Chondrocyte (in vitro differentiated cells): ENCODE measurements around the gene PAX2. TPM values are rescaled to one million over a fixed set of nuclear protein-coding genes. Genes with fewer than 3 reads are reported as not detected.

Experiments used
- DNase-seq: peaks from one replicate; pipeline ENCODE4 v3.0.0; 2021; ENCODE audit warnings: mixed read lengths, low spot score
- H3K27ac Mint-ChIP-seq: one replicate; pipeline ENCODE4 v1.8.0; 2021; ENCODE audit warnings: mild to moderate bottlenecking, moderate library complexity, mixed read lengths; ENCODE audit not compliant: unreplicated experiment
- H3K27me3 Mint-ChIP-seq: 2 replicates; pipeline ENCODE4 v1.8.0; 2021; ENCODE audit warnings: low read depth, mixed read lengths
- H3K36me3 Mint-ChIP-seq: 2 replicates; pipeline ENCODE4 v1.8.0; 2021; ENCODE audit warnings: low read depth, mixed read lengths
- H3K4me1 Mint-ChIP-seq: 2 replicates; pipeline ENCODE4 v1.8.0; 2021; ENCODE audit warnings: low read depth, mild to moderate bottlenecking, mixed read lengths
- H3K4me3 Mint-ChIP-seq: one replicate; pipeline ENCODE4 v1.8.0; 2021; ENCODE audit warnings: mild to moderate bottlenecking, moderate library complexity, mixed read lengths; ENCODE audit not compliant: unreplicated experiment
- H3K9me3 Mint-ChIP-seq: 2 replicates; pipeline ENCODE4 v1.8.0; 2021; ENCODE audit warnings: low read depth, mixed read lengths
- CTCF ChIP-seq: fragments of 200-600 bp; sonication (generic); IDR thresholded peaks from 2 replicates; pipeline ENCODE4 v1.5.0; 2021; ENCODE audit warnings: antibody characterized with exemption, mild to moderate bottlenecking, moderate library complexity
- total RNA-seq: library from RNA; stranded (reverse); gene quantifications from 3 replicates; pipeline ENCODE4 v1.2.1, GENCODE V29; 2021

Gene PAX2
- total RNA-seq, 1 donor from 2014 or later: 0.62 TPM

GRCh38 chr10:100775386-100775785 lies 30.0 kb downstream of the PAX2 start:
- DNase-seq: no peak
- peaks cover 6% of the 10 kb centered on the region for H3K9me3 Mint-ChIP-seq
- no peak for TF ChIP-seq CTCF
- H3K4me3 Mint-ChIP-seq: no peak overlapping the region
- H3K27ac Mint-ChIP-seq: no peak overlapping the region
- H3K27me3 Mint-ChIP-seq: peaks cover 73% of the 10 kb centered on the region
- peaks cover 7% of the 10 kb centered on the region for H3K36me3 Mint-ChIP-seq
- no peaks in the 10 kb centered on the region for H3K4me1 Mint-ChIP-seq

- no peak overlapping the region for H3K4me3 Mint-ChIP-seq
- no peak for DNase-seq
- H3K36me3 Mint-ChIP-seq: peaks cover 7% of the 10 kb centered on the region
- H3K4me1 Mint-ChIP-seq: no peaks in the 10 kb centered on the region
- H3K9me3 Mint-ChIP-seq: peaks cover 6% of the 10 kb centered on the region
- TF ChIP-seq CTCF: no peak
- H3K27me3 Mint-ChIP-seq: peaks cover 72% of the 10 kb centered on the region
- H3K27ac Mint-ChIP-seq: no peak overlapping the region
Measured at GRCh38 chr10:100775871-100776270, 30.5 kb downstream of the PAX2 start.

GRCh38 chr10:100776671-100777070 lies 31.3 kb downstream of the PAX2 start:
- DNase-seq: no peak
- Mint-ChIP-seq H3K27ac (no peak overlapping the region), H3K9me3 (peaks cover 6% of the 10 kb centered on the region), H3K27me3 (peaks cover 68% of the 10 kb centered on the region), H3K4me3 (no peak overlapping the region), H3K4me1 (no peaks in the 10 kb centered on the region), H3K36me3 (peaks cover 7% of the 10 kb centered on the region)
- no peak for TF ChIP-seq CTCF

- H3K36me3 Mint-ChIP-seq: peaks cover 10% of the 10 kb centered on the region
Measured at GRCh38 chr10:100779329-100779728, 33.9 kb downstream of the PAX2 start.

GRCh38 chr10:100780324-100780723 lies 34.9 kb downstream of the PAX2 start:
- peak; percentile 18 for DNase-seq
- Mint-ChIP-seq H3K4me1 (no peaks in the 10 kb centered on the region), H3K4me3 (no peak overlapping the region), H3K36me3 (peaks cover 10% of the 10 kb centered on the region), H3K27me3 (peaks cover 63% of the 10 kb centered on the region), H3K27ac (no peak overlapping the region), H3K9me3 (peaks cover 6% of the 10 kb centered on the region)
- no peak for TF ChIP-seq CTCF

More at GRCh38 chr10:100779329-100779728, 33.9 kb downstream of the PAX2 start:
- Mint-ChIP-seq H3K4me3 (no peak overlapping the region), H3K4me1 (no peaks in the 10 kb centered on the region), H3K27ac (no peak overlapping the region), H3K27me3 (peaks cover 62% of the 10 kb centered on the region), H3K9me3 (peaks cover 6% of the 10 kb centered on the region)
- peak; percentile 57 for DNase-seq
- no peak for TF ChIP-seq CTCF
